Fibroblast of skin of right biceps (primary cell): ENCODE measurements around the gene PDIA4.
A peak's percentile ranks its signal among the peaks of the same experiment; 100 is the strongest.
"Not testable (repeated sequence)": the region's sequence is repeated elsewhere in the genome, so short reads cannot be mapped to it uniquely, and the experiment has no call there.

ENCODE experiments used
- DNase-seq: peaks from one replicate; pipeline ENCODE4 v3.0.0-alpha.2; 2013

Gene PDIA4

GRCh38 chr7:149028346-149029109, at the start of gene PDIA4:
TSS of gene PDIA4 (minus strand) at chr7:149028505. CDS start at chr7:149028408, 97 bp downstream.
- peak; percentile 100 for DNase-seq

GRCh38 chr7:149077594-149077993, 49.3 kb upstream of the PDIA4 start:
- no peak for DNase-seq

GRCh38 chr7:149075286-149075685, 47.0 kb upstream of the PDIA4 start:
- DNase-seq, result no peak

GRCh38 chr7:149074116-149074885, 46.0 kb upstream of the PDIA4 start:
- DNase-seq, result no peak

GRCh38 chr7:149072438-149072775, 44.1 kb upstream of the PDIA4 start:
- DNase-seq, result no peak

- DNase-seq, result peak; percentile 27
These were observed 43.5 kb upstream of the PDIA4 start for GRCh38 chr7:149071641-149072437.

GRCh38 chr7:149071182-149071635, 42.9 kb upstream of the PDIA4 start:
- DNase-seq, result no peak

- DNase-seq, result no peak
These were observed 42.2 kb upstream of the PDIA4 start for GRCh38 chr7:149070372-149071125.

GRCh38 chr7:149067869-149068268, 39.6 kb upstream of the PDIA4 start:
- no peak for DNase-seq

GRCh38 chr7:149063476-149063875, 35.2 kb upstream of the PDIA4 start:
- no peak for DNase-seq

- DNase-seq, result not testable (repeated sequence)
These were observed 34.1 kb upstream of the PDIA4 start for GRCh38 chr7:149062217-149062899.

- DNase-seq, result no peak
These were observed 31.9 kb upstream of the PDIA4 start for GRCh38 chr7:149060156-149060555.

GRCh38 chr7:149053885-149054284, 25.6 kb upstream of the PDIA4 start:
- no peak for DNase-seq

- DNase-seq, result no peak
These were observed 25.1 kb upstream of the PDIA4 start for GRCh38 chr7:149053384-149053783.

GRCh38 chr7:149050941-149051340, 22.6 kb upstream of the PDIA4 start:
- peak; percentile 7 for DNase-seq

- no peak for DNase-seq
These were observed 20.5 kb upstream of the PDIA4 start for GRCh38 chr7:149048805-149049204.

GRCh38 chr7:149046416-149046815, 18.1 kb upstream of the PDIA4 start:
- DNase-seq, result no peak

GRCh38 chr7:149043936-149044335, 15.6 kb upstream of the PDIA4 start:
- no peak for DNase-seq

- DNase-seq, result no peak
These were observed 13.0 kb upstream of the PDIA4 start for GRCh38 chr7:149041350-149041749.

GRCh38 chr7:149038641-149039040, 10.3 kb upstream of the PDIA4 start:
- not testable (repeated sequence) for DNase-seq

- no peak for DNase-seq
These were observed 8.4 kb upstream of the PDIA4 start for GRCh38 chr7:149036676-149037075.

GRCh38 chr7:149031353-149031910, 3.1 kb upstream of the PDIA4 start:
- no peak for DNase-seq
